GM18499 (cell line): ENCODE results near the gene RUBCNL.
"Not testable (repeated sequence)": the region's sequence is repeated elsewhere in the genome, so short reads cannot be mapped to it uniquely, and the experiment has no call there.

ENCODE experiments used
- ATAC-seq: cut with Tn5 transposase; IDR thresholded peaks from one replicate; pipeline ENCODE4 v1.9.1; 2021; ENCODE audit warnings: moderate number of reproducible peaks; ENCODE audit not compliant: insufficient read depth, unreplicated experiment

The RUBCNL gene

DNA sequence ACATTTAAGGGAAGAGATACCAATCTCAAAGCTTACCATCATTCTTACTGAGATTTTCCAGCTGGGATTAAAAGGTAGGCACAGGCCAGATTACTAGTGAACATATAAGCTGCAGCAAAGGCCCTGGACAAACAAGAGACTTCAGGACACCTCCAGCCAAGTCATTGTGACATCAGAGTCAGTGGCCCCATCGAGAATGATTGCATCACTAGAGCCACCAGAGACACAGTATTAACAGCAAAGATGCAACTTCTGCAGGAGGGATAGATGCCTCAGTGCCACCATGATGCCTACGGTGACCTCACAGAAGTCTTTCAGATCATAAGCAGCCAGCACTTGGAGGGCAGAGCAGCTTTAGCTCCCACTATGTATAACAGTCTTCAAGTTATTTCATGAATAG lies 8.6 kb downstream of the RUBCNL start:
- no peak for ATAC-seq

GRCh38 chr13:46377554-46377953 lies 9.5 kb downstream of the RUBCNL start:
- no peak for ATAC-seq

GRCh38 chr13:46374710-46375109 lies 12.3 kb downstream of the RUBCNL start:
- no peak for ATAC-seq

DNA sequence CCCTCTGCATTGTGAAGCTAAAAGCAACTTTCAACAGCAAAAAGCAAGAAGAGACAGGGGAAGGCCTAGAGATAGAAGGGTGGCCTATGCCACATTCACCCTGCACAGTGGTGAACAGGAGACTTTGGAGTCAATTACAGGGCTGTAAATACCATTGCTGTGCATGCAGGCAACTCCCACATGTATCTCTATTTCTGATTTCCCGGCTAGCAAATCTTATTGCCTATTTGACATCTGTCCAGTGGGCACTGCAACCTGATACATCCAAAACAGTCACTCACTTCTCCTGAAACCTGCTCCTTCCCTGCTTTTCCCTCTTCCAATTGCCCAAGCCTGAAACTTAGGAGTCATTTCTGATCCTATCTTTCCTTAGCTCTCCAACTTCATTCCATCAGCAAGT lies 13.4 kb downstream of the RUBCNL start:
- ATAC-seq = no peak

DNA sequence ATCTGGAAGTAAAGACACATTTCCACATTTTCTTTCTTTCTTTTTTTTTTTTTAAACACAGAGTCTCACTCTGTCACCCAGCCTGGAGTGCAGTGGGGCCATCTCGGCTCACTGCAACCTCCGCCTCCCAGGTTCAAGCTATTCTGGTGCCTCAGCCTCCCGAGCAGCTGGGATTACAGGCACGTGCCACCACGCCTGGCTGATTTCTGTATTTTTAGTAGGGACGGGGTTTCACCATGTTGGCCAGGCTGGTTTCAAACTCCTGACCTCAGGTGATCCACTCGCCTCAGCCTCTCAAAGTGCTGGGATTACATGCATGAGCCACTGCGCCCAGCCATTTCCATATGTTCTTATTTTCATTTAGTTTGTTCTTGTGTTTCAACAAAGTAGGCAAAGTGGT lies 14.1 kb downstream of the RUBCNL start:
- not testable (repeated sequence) for ATAC-seq

DNA sequence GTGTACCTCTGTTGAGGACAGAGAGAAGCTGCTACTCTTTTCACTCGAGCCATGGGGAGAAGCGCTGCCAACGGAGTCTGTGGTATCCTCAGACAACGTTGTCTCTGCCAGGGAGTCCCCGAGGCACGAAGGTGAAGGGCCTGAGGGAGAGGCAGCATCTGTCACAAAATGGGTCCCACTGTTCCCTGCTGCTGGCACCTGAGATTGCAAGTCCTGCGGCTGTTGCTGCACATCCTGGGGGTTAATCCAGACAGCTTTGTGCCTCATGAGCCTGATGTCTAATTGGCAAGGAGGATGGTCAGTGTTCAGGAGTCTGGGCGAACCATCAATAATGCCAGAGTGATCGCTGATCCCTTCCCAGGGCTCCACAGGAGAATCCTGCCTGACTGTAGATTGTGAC lies 15.0 kb downstream of the RUBCNL start:
- ATAC-seq = no peak

DNA sequence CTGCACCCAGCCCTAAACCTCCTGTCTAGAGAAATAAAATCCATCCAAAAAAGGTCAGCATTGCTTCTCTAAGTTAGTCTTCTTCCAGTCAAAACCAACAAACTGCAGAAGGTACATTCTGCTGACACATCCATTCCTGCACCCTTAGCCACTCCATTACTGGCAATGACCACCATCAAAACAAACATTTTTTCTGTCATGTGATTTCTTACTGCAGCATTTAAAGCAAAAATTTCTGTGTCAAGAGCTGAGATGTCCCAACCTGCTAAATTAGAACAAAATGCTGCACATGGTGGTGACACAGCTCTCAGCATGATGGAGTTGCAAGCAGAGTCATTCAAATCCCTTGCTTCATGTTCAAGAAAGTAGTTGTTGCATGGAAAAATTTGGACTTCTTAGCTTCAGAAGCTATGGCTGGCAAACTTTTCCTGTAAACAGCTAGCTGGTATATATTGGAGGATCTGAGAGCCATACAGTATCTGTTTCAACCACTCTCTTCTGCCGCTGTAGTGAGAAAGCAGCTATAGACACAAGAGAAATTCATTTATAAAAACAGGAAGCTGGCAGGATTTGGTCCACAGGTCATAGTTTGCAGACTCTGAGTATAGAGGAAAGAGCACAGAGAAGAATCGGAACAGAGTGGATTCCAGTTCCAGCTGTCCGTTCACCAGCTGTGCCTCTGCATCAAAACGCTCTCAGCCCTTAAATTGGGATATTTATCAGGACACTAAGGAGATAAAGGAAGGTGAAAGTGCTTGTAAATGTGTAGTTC lies 17.4 kb downstream of the RUBCNL start:
- ATAC-seq = peak; percentile 49

- no peak for ATAC-seq
Observed at GRCh38 chr13:46367617-46368327, 19.3 kb downstream of the RUBCNL start.

- ATAC-seq = no peak
Observed at GRCh38 chr13:46361276-46361934, 25.6 kb downstream of the RUBCNL start.

DNA sequence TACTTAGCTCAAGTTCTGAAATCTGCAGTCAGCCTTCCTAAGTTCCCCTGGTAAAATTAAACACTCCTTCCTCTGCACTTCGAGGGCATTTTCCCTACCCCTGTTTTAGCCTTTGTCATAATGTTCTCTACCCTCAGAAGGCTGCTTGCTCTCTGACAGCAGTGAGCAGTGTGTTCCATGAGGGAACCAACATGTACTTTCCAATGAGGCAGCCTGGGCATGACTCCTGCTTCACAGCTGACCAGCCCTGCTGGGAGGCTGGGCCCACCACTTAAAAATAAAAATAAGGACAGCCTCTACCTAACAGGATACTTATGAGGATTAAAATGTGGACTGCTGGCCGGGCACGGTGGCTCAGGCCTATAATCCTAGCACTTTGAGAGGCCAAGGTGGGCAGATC lies 26.4 kb downstream of the RUBCNL start:
- ATAC-seq = no peak

DNA sequence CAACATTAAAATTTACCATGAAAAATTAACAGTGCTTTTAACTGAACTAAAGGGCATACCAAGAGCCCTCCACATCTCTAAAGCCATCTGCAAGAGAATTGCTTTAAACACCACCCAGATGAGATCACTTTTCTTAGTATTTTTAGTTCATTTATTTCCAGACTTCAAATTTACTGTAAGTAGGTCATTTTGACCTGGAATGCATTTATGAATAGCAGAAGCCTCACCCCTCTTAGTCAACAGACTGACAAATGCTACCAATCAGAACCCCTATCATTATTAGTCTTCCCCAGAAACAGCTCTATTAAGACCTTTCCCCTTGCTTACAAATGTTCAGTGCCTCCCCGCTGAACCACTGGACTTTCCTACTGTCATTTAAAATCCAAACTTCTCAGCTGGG lies 27.3 kb downstream of the RUBCNL start:
- no peak for ATAC-seq

- ATAC-seq = no peak
Observed at GRCh38 chr13:46355901-46356590, 31.0 kb downstream of the RUBCNL start.

DNA sequence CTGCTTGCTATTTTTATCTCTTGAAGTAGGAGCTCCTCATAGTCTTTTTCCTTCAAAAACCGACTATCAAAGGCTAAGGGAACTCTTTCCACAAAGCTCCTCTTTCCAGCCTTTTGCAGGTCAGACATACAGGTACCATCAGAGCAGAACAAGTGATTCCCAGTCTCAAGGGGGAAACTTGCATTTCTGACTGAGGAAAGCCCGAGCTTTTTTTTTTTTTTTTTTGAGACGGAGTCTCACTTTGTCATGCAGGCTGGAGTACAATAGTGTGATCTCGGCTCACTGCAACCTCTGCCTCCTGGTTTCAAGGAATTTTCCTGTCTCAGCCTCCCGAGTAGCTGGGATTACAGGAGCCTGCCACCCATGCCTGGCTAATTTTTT lies 32.0 kb downstream of the RUBCNL start:
- ATAC-seq = peak; percentile 11

DNA sequence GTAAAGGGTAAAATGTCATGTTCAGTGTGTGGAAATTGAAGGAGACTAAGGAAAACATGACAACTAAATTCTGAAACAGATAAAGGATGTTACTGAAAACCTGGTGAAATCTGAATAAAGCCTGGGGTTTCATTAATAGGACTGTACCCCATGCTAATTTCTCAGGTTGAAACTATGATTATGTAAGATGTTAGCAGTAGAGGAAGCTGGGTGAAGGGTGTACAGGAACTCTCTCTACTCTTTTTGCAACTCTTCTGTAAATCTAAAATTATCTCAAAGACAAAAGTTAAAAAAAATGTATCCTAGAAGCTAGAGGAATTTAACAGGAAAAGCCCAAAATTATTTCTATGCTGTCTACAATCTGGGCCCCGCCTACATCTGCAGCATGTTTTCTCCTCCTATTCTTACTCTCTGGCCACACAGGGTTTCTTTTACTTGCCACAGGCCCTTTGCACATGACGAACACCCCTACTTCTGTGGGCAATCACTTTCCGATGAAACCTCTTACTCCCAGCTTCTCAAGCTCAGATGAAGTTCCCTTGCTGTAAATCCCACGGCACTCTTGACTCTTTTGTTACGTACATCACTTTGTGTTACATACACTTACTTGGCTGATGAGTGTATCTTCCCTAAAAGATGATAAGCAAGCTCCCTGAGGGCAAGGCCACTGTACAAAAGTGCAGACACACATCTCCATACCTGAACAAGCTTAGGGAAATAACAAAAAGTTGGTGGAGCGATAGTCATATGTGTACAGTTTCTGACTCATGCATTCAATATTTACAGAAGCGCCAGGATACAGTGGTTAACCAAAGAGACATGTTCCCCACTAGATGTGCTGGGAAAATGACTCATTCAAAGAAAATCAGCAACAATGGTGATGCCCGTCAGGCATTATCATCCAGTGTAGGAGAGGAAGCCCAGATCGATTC lies 32.6 kb downstream of the RUBCNL start:
- peak; percentile 62 for ATAC-seq

DNA sequence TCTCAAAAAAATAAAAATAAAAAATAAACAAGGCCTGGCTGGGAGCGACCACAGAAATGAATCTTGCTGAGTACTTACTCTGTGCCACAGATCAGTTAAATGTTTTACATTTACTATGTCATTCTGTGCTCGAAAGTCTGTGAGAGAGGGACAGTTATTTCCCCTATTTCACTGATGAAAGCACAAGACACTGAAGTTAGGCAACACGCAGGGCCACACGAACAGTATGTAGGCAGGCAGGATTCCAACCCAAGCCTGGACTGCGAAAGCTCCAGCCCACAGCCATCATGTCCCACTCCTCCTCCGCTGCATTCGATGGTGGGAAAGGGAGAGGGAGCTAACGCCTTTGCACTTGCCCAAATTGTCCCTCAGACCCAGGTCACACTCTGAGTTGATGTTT lies 34.2 kb downstream of the RUBCNL start:
- ATAC-seq = no peak

GRCh38 chr13:46350003-46350402 lies 37.0 kb downstream of the RUBCNL start:
- ATAC-seq = no peak

DNA sequence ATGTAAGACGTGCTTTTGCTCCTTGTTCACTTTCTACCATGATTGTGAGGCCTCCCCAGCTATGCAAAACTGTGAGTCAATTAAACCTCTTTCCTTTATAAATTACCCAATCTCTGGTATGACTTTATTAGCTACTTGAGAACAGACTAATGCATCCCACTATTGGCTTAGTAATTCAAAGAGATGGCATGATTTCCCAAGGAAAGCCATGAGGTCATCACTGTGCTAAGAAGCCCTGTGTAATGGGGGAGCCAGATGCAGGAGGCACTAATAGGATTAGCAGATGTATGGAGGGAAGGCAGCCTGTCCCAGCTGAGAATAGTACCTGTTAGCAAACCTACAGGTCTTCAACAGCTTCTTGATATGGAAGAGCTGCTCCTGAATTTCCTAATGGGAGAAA lies 38.1 kb downstream of the RUBCNL start:
- no peak for ATAC-seq

DNA sequence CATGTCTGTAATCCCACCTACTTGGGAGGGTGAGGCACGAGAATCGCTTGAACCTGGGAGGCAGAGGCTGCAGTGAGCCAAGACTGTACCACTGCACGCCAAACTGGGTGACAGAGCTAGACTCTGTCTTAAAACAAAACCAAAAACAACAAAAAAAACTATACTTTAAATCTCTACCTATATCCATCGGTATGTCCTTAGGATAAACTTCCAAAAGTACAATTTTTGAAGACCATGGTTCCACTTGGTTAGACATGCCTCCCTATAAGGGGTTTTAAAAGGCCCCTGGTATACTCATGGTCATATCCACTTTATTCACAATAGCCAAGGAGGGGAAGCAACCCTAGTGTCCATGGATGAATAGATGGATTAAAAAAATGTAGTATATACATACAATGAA lies 39.8 kb downstream of the RUBCNL start:
- no peak for ATAC-seq

GRCh38 chr13:46345866-46346265 lies 41.2 kb downstream of the RUBCNL start:
- ATAC-seq = no peak

- no peak for ATAC-seq
Observed at GRCh38 chr13:46345398-46345797, 41.7 kb downstream of the RUBCNL start.
